NCI-H1694 treated with DMSO at 0.1 percent for 48 hours (cell line): Measurements from ENCODE around the gene AEN.
"Not testable (repeated sequence)": the region's sequence is repeated elsewhere in the genome, so short reads cannot be mapped to it uniquely, and the experiment has no call there.

Source experiments
- DNase-seq: peaks from one replicate; lab custom pipeline; 2025; lab: John Stamatoyannopoulos, UW

AEN gene

DNA sequence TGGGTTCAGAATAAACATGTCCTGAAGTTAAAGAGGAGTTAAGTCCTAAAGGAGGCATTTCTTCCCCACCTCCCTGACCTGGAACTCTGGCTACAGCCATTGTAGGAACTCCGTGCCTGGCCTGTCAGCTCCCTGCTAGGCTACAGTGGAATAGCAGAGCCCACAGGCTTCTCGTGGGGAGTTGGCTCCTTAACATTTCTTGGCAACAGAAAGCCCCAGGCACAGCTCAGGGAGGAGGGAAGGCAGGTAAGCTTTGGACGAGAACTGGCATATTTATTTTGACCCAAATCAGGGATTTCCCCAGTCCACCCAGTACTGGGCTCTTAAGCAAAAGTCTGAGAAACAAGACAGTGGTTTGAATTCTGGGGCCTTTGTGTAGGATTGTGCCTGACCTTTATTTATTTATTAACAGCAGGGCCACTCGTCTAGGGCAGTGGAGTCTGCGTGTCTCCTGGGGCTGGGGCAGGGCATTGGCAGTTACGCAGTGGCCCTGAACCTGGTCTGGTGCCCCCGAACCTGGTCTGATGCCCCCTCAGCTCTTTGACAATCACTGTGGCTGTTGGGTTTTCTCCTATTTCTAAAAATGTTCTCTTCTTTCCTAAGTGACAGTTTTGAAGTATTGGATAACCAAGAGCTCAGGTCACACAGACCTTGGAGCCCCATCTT is 9.8 kb downstream of the AEN start:
- no peak for DNase-seq

DNA sequence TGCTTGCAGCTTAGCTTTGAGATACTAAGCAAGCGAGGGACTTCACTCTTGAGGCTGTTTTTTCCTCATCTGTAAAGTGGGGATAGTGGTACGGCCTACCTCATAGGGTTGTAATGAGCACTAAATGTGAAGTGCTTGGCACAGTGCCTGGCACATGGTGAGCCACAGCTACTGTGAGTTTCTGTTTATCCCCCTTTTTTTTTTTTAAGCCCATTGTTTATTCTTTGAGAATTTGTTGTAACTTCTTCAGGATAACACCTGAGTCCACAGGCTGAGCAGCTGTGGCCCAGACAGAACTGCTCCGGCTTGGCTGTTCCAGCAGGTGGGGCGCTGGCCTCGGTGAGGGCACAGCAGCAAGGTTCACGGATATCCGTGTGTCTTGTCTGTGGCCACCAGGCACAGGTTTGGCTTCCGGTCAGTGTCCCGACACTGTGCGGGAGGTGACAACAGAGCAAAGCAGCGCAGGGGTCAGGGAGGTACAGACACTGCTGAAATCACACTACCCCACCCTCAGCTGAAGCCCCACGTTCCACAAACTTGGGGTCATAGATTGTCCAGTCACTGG is 10.4 kb downstream of the AEN start:
- DNase-seq = no peak

DNA sequence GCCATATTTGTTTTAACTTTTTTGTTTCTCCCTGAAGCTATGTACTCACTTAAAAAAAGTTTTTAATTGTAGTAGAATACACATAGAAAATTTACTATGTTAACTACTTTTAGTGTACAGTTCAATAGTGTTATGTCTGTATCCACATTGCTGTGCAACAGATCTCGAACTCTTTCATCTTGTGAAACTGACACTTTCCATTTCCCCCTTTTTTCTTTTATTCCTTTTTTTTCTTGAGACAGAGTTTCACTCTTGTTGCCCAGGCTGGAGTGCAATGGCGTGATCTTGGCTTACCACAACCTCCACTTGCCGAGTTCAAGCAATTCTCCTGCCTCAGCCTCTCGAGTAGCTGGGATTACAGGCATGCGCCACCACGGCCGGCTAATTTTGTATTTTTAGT is 11.7 kb downstream of the AEN start:
- not testable (repeated sequence) for DNase-seq

DNA sequence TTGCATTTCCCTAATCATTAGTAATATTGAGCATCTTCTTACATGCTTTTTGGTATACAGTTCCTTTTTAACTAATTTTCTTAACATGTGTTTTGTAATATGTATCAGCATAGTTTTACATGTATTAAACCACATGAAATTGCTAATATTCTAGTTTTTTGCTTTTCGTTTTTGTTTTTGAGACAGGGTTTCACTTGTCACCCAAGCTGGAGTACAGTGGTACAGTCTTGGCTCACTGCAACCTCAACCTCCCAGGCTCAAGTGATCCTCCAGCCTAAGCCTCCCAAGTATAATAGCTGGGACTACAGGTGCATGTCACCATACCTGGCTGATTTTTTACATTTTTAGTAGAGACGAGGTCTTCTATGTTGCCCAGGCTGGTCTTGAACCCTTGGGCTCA is 13.3 kb downstream of the AEN start:
- DNase-seq = no peak

DNA sequence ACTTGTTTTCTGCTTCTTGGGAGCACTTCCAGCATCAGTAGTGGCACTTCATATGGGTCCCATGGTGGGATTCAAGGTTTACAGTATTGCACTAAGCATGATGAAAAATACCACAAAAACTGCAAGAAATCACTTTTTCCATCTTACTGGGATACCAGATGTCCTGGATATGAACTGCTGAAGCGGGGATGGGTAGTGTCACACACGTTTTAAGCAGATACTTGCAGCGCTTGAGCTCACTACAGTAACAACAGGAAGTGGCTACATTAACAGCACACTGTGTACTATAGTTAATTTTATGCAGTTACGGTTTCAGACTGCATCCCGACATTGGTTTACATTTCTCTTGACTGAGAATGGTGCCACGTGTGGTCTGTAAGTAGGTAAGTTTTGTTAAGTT is 14.2 kb downstream of the AEN start:
- no peak for DNase-seq

DNA sequence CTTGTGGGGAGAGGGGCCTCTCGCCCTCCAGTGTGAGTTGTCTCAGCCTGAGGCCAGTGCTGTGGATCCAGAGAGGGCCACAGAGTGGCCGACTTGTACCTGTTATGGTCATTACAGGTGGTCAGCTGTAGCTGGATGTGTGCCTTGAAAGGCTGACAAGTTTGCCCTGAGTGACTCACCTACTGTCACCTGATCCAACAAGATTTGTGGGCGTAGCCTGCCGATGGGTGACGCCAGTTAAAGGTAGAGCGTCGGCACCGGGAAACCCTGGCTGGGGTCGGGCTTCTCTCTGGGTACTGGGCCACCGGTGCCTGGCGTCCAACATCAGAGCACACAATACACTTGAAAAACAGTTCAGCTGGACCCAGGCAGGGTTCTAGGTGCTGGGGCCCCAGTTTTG is 14.9 kb downstream of the AEN start:
- no peak for DNase-seq

DNA sequence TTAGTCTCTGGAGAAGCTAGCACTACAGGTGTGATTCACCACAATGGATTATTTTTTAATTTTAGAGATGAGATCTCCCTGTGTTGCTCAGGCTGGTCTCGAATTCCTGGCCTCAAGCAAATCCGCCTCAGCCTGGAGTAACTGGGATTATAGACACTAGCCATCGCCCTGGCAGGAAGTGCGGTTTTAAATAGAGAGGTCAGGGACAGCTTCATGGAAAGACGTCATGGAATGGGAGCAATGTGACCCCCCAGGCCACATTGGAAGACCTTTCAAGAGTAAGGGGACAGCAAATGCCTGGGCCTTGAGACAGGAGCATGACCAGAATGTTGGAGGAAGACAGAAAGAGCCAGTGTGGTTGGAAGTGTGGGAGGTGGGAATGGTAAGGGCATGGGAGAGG is 15.5 kb downstream of the AEN start:
- DNase-seq = no peak

DNA sequence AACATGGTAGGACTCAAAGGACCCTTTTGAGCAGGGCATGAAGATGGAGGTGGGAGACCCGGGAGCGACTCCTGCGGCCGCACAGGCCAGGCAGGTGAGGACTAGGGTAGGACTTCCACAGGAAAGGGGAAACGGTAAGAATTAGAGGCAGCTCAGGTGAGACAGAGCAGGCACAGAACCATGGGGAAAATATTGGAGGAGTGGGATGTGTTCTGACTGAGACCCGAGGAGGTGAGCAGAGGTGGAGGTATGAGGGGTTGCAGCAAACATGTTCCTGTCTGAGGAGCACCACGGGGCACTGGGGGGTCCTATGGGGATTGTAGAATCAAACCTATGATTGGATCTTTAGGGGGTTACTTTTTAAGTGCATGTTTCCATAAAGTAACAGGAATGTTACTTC is 16.3 kb downstream of the AEN start:
- no peak for DNase-seq

DNA sequence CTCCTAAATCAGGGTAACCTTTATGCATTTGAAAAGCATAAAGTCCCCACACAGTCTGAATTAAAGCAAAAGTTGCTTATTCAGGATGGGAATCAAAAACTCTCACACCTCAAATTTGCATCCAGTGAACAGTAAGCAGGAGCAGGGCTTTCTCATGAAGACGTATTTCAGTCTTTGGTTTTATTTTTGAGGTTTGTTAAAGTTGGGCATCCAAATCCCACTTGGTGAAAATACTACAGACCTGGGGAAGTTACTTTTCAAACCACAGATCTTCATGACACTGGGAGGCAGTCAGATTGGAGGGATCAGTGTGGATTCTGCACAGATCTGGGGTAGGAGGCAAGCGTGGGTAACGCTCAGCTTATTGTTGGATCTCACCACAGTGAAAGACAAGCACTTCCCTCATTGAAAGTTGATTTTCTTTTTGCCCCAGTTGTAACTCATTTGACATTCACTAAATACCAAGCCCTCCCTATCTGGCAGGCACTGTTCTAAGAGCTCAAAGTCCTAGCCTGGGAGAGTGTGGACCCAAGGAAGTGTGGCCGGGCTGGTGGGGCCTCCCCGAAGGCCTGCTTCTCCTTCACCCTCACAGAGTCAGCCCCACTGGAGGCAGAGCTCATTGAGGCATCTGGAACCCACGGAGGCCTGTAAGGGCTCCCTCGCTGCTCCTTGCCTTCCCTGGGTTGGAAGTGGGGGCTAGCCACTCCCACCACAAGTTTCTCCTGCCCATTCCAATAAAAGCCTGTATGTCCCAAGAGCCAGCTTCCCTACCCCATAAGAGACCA is 16.9 kb downstream of the AEN start:
- no peak for DNase-seq

DNA sequence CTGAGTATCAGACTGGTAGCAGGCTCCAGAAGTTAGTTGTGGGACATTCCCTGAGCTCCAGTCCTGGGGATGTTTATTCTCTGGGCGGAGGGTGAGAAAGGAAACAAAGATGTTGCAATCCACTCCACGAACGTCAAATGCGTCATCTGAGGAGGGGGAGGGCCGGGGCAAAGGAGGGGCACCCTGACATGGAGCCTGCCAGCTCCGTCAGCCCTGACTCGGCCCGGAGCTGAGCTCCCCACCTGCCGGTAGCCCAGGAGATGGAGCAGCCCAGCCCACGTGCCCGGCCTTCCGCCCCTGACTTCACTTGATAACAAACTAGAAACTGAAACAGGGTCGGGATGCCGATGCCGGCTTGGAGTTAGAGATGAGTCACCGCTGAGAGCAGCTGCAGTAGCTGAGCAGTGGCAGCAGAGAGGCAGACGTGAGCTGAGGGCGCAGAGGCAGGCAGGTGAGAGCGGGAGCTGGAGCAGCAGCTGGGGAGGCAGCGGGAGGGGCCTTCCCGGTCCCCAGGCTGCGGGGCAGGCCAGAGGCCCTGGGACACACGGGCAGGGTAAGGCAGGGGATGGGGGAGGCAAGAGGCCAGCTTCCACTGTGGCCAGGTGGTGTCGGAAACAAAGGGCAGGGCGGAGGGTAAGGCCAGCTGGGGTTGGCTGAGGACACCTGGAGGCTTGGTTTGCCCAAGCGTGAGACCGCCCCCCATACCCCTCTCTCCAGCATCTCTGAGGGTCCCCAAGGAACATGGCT is 17.7 kb downstream of the AEN start, which contains the start of gene ISG20:
TSS of gene ISG20 (plus strand) at position 391 of the 747 bp plus-strand sequence. CDS start at position 742, 351 bp downstream.
- DNase-seq = peak; percentile 53

DNA sequence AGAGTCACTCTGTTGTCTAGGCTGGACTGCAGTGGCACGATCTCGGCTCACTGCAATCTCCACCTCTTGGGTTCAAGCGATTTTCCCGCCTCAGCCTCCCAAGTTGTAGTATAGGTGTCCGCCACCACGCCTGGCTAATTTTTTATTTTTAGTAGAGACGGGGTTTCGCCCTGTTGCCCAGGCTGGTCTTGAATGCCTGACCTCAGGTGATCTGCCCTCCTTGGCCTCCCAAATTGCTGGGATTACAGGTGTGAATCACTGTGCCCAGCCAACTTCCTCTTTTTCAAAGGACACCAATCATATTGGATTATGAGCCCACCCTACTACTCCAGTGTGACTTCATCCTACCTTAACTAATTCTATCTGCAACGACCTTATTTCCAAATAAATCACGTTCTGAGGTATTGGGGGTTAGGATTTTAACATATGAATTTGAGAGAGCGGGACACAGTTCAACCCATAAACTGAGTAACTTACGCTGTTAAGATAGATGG is 20.9 kb downstream of the AEN start:
- DNase-seq = no peak

DNA sequence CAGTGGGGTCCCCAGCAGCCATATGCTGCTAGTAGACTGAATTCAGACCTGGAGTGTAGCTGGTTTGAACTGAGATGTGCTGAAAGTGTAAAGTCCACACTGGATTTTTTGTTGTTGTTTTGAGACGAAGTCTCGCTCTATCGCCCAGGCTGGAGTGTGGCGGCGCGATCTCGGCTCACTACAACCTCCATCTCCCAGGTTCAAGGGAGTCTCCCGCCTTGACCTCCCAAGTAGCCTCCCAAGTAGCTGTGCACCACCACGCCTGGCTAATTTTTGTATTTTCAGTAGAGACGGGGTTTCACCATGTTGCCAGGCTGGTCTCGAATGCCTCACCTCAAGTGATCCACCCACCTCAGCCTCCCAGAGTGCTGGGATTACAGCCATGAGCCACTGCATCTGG is 21.4 kb downstream of the AEN start:
- DNase-seq = not testable (repeated sequence)

DNA sequence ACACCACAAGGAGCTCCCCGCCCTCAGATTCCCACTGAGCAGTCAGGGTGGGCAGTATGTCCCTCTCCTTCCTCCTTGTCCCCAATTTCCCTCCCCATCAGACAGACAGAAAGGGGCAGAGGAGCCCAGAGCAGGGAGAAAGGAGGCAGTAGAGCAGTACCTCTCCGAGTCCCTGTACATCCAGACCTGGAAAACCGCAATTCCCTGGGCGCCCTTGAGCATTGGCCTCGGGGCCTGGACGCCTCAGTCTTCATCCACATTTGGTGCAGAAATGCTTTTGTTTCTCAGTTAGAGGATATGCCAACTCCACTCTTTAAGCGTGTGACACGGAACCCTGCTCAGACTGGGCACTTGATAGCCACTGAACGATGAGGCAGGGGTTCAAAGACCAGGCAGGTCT is 23.6 kb downstream of the AEN start:
- no peak for DNase-seq

DNA sequence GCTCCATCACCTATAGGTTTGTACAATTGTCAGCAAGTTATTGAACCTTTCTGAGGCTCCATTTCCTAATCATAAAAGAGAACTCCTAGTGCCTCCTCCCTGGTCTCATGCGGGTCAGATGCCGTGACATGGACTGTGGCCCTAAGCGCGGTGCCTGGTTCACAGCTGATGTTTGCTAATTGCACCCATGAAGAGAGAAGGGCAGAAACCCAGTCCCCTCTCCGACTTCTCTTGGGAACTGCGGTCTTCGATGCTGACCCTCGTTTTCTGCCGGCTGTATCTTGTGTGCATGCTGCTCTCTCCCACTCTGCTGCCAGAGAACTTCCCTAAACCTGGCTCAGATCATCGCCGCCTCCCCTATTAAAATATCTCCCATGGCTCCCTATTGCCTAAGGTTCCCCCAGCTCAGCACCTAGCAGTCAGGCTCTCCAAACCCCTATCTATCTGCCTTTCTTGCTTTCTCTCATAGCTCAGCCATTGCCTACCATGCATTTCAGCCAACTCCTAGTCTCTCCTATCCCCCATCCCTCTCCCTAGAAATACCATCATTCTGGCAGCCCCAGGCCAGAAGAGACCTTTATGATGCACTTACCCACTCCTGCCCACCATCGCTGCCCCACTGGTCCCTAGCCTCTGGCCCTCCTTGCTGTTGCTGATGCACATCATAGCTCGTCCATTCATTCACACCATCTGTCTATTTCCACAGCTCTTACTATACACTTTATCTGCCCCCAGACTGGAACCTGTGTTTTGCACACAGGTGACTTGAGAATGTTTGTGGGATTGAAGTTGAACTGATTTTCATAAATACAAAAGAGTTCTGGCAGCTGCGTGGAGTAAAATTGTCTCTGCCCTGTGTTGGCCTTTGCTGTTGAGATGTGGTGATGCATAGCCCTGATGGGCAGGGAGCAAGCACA is 24.3 kb downstream of the AEN start:
- no peak for DNase-seq

DNA sequence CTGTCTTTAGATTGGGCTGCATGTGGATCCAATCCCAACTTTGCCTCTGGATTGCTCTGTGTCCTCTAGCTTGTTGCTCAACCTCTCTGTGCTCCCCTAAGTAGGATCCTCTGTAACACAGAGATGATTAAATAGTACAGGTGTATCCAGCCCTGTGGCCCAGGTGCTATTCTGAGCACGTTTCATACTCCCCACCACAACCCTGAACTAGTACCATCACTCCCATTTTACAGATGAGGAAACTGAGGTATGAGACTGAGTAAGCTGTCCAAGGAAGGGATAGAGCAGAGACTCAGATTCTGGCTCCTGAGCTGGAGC is 24.9 kb downstream of the AEN start:
- DNase-seq = no peak

DNA sequence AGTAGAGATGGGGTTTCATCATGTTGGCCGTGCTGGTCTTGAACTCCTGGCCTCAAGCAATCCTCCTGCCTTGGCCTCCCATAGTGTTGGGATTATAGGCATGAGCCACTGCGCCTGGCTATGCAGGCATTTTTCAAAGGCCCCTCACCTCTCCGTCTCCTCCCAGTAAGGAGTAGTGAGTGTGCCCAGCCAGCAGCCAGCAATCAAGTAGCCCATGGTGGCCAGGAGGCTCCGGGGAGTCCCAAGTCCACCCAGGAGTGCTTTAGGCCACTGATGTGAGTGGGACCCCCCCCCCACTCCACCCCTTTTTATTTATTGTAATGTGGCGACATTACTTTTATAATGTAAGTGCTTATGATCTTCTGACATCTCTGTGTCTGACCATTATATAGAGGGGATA is 25.8 kb downstream of the AEN start:
- DNase-seq = no peak

DNA sequence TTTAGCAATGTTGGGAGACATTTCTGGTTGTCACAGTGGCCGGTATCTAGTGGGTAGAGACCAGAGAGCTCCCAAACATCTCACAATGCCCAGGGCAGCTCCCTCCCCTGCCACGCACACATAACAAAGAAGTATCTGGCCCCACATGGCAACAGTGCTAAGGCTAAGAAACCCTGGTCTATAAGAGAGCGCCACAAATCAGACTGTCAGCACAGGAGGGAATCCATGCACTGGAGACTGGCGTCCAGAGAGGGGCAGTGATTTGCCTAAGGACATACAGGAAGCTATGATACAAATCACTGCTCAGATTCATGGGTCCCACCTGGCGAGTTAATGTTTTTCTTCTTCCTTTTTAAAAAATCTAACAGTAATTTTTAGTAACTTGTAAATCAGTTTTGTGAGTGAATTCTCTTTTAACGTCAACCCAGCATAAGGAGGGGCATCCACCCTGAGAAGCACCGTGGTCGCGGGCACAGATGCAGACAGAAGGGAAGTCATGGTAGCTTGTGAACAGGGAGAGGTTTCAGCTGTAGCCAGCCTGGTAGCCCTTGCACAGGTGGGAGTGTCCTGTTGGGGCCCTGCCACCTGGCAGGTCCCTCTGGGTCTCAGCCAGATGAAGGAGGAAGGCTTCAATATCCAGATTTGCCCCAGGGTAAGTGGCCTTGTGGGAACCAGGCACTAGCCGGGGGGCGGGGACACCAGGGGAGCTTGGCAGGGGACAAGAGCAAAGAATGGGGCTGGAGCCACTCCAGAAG is 26.4 kb downstream of the AEN start:
- no peak for DNase-seq

DNA sequence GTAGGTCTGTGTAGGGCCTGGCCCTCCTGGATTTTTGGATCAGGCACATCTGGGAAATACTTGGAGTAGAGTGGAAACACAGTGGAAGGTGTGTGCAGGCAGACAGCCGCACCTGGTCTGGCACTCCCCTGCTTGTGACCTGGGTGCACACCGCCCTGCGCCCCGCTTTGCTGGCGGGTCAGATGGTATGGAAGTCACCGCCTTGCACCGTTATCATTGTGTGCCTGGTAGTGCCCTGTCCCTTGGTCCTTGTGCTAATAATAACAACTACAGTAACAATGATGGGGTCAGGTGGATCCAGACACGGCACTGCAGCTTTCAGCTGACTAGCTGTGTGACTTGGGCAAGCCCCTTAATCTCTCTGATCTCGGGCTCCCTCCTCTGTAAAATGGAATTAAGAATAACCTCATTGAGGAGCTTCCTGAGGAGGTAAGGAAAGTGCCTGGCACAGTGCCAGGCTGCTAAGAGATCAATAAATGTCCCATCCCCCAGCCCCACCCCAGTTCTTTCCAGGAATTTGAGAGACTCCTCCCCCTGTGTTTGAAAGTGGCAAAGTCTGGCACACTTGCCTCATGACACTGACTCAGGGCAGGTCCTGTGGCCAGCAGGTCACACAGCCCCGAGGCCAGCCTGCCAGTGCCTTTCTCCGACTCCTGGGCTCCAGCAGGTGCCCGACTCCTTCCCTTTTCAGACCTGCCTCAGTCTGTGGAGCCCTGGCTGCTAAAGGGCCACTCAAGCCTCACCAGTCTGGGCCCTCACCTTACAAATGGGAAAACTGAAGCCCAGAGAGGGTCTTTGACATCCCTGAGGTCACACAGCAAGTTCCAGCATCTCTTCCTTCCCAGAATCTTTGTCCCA is 27.4 kb downstream of the AEN start:
- DNase-seq = no peak

DNA sequence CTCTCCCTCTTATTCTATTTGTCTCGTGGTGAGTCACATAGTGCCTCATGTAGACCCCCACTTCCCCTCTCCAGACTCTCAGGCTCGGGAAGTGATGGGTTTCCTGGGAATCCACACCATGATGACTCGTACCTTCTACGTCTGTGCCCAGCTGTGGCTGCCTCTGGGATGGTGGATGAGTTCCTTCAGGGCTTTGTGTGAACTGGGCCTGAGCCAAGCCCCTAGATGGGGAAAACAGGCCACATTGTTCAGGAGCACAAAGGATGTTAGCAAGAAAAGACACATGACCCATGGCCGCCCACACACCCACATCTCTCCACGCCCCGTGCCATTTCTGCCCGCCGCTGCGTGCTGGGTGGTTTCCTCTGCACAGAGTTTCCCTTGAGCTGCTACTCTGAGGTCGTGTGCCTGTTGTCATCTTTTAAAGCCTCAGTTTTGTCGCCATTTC is 28.2 kb downstream of the AEN start:
- no peak for DNase-seq
